Upper lobe of right lung (tissue), 1 donor: ENCODE measurements around the gene ACLY. TPM values are rescaled to one million over a fixed set of nuclear protein-coding genes. Genes with fewer than 3 reads are reported as not detected.

ENCODE experiments used
- ATAC-seq: fragments of 200-7000 bp; cut with Tn5 transposase; one replicate; pipeline ENCODE4 v1.9.1; 2020; ENCODE audit warnings: mild to moderate bottlenecking, moderate library complexity
- DNase-seq: peaks from one replicate; pipeline ENCODE4 v3.0.0-alpha.2; 2020
- H3K27ac ChIP-seq: fragments of 200-600 bp; one replicate; pipeline ENCODE4 v1.8.0; 2022
- H3K27me3 ChIP-seq: fragments of 200-600 bp; one replicate; pipeline ENCODE4 v1.8.0; 2022; ENCODE audit warnings: mild to moderate bottlenecking
- H3K36me3 ChIP-seq: fragments of 200-600 bp; one replicate; pipeline ENCODE4 v1.8.0; 2022
- H3K4me1 ChIP-seq: fragments of 200-600 bp; one replicate; pipeline ENCODE4 v1.8.0; 2022
- H3K4me3 ChIP-seq: fragments of 200-600 bp; one replicate; pipeline ENCODE4 v1.8.0; 2022; ENCODE audit warnings: mild to moderate bottlenecking
- H3K9me3 ChIP-seq: fragments of 200-600 bp; one replicate; pipeline ENCODE4 v1.8.0; 2022
- intact Hi-C: fragments of 100-400 bp; cut with DNase I; formaldehyde crosslinking; loops from one replicate; pipeline ENCODE4 v1.11.0; 2022
- total RNA-seq: library from RNA; stranded (reverse); fragmentation: NEBNext Ultra II Directional; extraction: Animal tissue kit (Norgen Biotek cat#: 25700); gene quantifications from one replicate; pipeline ENCODE4 v1.2.1, GENCODE V29; 2021
- TF ChIP-seq, protein P1 (sequence below): fragments of 200-600 bp; IDR thresholded peaks from one replicate; pipeline ENCODE4 v1.8.0; 2022; ENCODE audit warnings: antibody characterized with exemption
- donor health status: DM: no; HTN: yes; CAD: no; lungs with severe emphysema.

The ACLY gene
- total RNA-seq, 1 donor from 2014 or later, result 112 TPM

DNA sequence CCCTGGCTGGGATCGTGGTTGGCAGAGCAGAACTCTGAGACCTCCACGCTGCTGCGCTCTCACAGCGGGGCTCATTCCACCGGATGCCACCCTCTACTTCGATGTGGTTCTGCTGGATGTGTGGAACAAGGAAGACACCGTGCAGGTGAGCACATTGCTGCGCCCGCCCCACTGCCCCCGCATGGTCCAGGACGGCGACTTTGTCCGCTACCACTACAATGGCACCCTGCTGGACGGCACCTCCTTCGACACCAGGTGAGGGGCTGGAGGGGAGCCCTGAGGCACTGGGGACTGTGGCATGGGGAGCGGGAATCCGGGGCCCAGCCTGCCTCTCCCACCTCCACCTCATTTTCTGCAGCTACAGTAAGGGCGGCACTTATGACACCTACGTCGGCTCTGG lies 100.7 kb downstream of the ACLY start:
- H3K27me3 ChIP-seq, result no peaks in the 10 kb centered on the region
- no peaks in the 10 kb centered on the region for H3K9me3 ChIP-seq
- DNase-seq (no peak), ATAC-seq (no peak)
- no peaks in the 10 kb centered on the region for H3K4me1 ChIP-seq
- H3K36me3 ChIP-seq, result no peaks in the 10 kb centered on the region
- intact Hi-C loops, result no loop called here
- TF ChIP-seq, protein P1, sequence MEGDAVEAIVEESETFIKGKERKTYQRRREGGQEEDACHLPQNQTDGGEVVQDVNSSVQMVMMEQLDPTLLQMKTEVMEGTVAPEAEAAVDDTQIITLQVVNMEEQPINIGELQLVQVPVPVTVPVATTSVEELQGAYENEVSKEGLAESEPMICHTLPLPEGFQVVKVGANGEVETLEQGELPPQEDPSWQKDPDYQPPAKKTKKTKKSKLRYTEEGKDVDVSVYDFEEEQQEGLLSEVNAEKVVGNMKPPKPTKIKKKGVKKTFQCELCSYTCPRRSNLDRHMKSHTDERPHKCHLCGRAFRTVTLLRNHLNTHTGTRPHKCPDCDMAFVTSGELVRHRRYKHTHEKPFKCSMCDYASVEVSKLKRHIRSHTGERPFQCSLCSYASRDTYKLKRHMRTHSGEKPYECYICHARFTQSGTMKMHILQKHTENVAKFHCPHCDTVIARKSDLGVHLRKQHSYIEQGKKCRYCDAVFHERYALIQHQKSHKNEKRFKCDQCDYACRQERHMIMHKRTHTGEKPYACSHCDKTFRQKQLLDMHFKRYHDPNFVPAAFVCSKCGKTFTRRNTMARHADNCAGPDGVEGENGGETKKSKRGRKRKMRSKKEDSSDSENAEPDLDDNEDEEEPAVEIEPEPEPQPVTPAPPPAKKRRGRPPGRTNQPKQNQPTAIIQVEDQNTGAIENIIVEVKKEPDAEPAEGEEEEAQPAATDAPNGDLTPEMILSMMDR, result no peak
- no peak overlapping the region for H3K4me3 ChIP-seq
- no peak overlapping the region for H3K27ac ChIP-seq

Other genes starting within 250 kb of the ACLY start
- 974 TPM for gene EIF1, start 230.1 kb downstream of the ACLY start, total RNA-seq
- not detected for gene GAST, start 206.6 kb downstream of the ACLY start, total RNA-seq
- 0.58 TPM for gene HAP1, start 184.3 kb downstream of the ACLY start, total RNA-seq
- 109 TPM for gene JUP, start 132.2 kb downstream of the ACLY start, total RNA-seq
- 9.5 TPM for gene P3H4, start 107.0 kb downstream of the ACLY start, total RNA-seq
- 34.5 TPM for gene FKBP10, start 105.9 kb downstream of the ACLY start, total RNA-seq
- 36.5 TPM for gene NT5C3B, start 82.7 kb downstream of the ACLY start, total RNA-seq
- 0.29 TPM for gene KLHL10, start 81.1 kb downstream of the ACLY start, total RNA-seq
- 12.6 TPM for gene KLHL11, start 53.5 kb downstream of the ACLY start, total RNA-seq
- 1.0 TPM for gene ODAD4, start 11.7 kb upstream of the ACLY start, total RNA-seq
- 51.1 TPM for gene CNP, start 47.8 kb upstream of the ACLY start, total RNA-seq
- gene DNAJC7, start 98.5 kb upstream of the ACLY start, total RNA-seq, result 75.9 TPM
- 28.8 TPM for gene NKIRAS2, start 101.1 kb upstream of the ACLY start, total RNA-seq
- 0.72 TPM for gene C17orf113, start 131.7 kb upstream of the ACLY start, total RNA-seq
- 0.78 TPM for gene ZNF385C, start 179.5 kb upstream of the ACLY start, total RNA-seq
- gene DHX58, start 193.8 kb upstream of the ACLY start, total RNA-seq, result 27.5 TPM
- gene KAT2A, start 202.4 kb upstream of the ACLY start, total RNA-seq, result 45.3 TPM
- gene HSPB9, start 203.9 kb upstream of the ACLY start, total RNA-seq, result not detected
- 154 TPM for gene RAB5C, start 236.0 kb upstream of the ACLY start, total RNA-seq